Esophagus squamous epithelium (tissue), 5 donors: ENCODE results near the gene HIRIP3. TPM values are rescaled to one million over a fixed set of nuclear protein-coding genes. Genes with fewer than 3 reads are reported as not detected.

ENCODE experiments used
- DNase-seq: peaks from one replicate; lab custom pipeline; 2025; lab: John Stamatoyannopoulos, UW
- H3K27ac ChIP-seq, 4 donors: fragments of 200-600 bp; sonication (generic); one replicate each; pipeline ENCODE4 v1.5.1; 2016 to 2019; ENCODE audit warnings: mild to moderate bottlenecking in 1 of 4
- H3K27me3 ChIP-seq, 4 donors: fragments of 200-600 bp; sonication (generic); 1 replicate in 3 of 4; 2 replicates in 1 of 4; pipeline versions ENCODE4 v1.5.1 to v1.6.0; 2017 to 2021; ENCODE audit warnings: antibody characterized with exemption in 1 of 4
- H3K36me3 ChIP-seq, 3 donors: fragments of 200-600 bp; sonication (generic); one replicate each; pipeline ENCODE4 v1.5.1; 2016 to 2019
- H3K4me1 ChIP-seq, 3 donors: fragments of 200-600 bp; sonication (generic); one replicate each; pipeline ENCODE4 v1.5.1; 2017 to 2019
- H3K4me3 ChIP-seq, 4 donors: fragments of 200-600 bp; sonication (generic); 1 replicate in 3 of 4; 2 replicates in 1 of 4; pipeline ENCODE4 v1.5.1; 2016 to 2019; ENCODE audit warnings: mild to moderate bottlenecking in 2 of 4, moderate library complexity in 1 of 4
- H3K9me3 ChIP-seq, 3 donors: fragments of 200-600 bp; sonication (generic); one replicate each; pipeline ENCODE4 v1.5.1; 2016 to 2019
- POLR2A ChIP-seq, 4 donors: fragments of 450-650 bp; IDR thresholded peaks; one replicate each; pipeline ENCODE4 v1.6.1; 2017; ENCODE audit warnings: antibody characterized with exemption in 4 of 4, mild to moderate bottlenecking in 4 of 4, moderate library complexity in 3 of 4
- WGBS, 2 donors: methylation state at CpG; one replicate each; pipeline ENCODE4 v1.1.5; 2018; 5-methylcytosine and 5-hydroxymethylcytosine counted together
- intact Hi-C: fragments of 100-400 bp; cut with DNase I; formaldehyde crosslinking; loops from one replicate; pipeline ENCODE4 v1.15.0; 2022
- total RNA-seq, 4 donors: library from RNA; depleted of rRNA; stranded (reverse); fragments of >200 nt; gene quantifications; one replicate each; pipeline ENCODE4 v1.1.0, GENCODE V29; 2016
- TF ChIP-seq, protein P1 (sequence below), 6 experiments: fragments of 450-650 bp in 4 of 6; fragments of 200-600 bp in 2 of 6; sonication (generic) in 2 of 6; IDR thresholded peaks; one replicate each; pipeline ENCODE4 v1.5.1; 2016 to 2019; ENCODE audit warnings: antibody characterized with exemption in 6 of 6, mild to moderate bottlenecking in 4 of 6, moderate library complexity in 4 of 6
- donor health status: DM: yes; HTN: yes; CAD: no.

HIRIP3 gene
- total RNA-seq, 4 donors from 2014 or later: 5.1 to 12.8 (median 9.7) TPM

DNA sequence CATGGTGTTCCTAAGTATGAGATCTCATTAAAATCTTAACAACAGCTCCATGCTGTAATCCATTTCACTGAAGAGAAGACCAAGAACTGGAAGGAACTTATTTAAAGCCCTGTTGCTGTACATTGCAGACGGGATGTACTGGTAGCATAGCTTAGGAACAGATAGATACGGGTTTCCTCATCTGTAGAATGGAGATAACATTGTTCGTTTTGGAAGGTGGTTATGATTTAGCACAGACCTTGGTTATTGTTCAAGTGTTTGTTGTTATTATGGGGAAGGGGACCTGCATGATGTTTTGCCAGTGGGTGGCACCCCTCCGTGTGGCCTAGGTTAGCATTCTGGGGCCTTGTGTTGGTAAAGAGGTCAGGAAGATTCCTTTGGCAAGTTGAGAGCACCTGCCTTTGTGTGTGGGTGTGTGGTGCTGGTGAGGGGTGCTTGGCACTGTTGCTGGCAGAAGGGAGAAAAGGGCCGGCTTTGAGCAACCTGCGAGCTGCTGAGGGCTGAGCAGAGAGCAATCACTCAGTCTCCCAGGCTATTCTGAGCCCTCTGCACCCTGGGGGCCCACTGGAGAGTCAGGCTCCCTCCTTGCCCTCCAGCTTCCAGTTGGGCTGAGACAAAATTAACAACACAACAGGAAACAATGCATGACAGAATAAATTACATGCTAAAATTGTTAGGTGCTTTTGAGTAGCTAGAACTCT lies 19.5 kb downstream of the HIRIP3 start:
- Histone ChIP-seq H3K36me3 (peaks cover 18 to 48% (median 28%) of the 10 kb centered on the region in 3 donors), H3K9me3 (no peaks in the 10 kb centered on the region), H3K27ac (peak overlapping the region; percentile 37 to 97 (median 85)), H3K27me3 (no peaks in the 10 kb centered on the region), H3K4me1 (peaks cover 12 to 58% (median 23%) of the 10 kb centered on the region in 3 donors), H3K4me3 (peak overlapping the region in 3 of 4 donors; percentile 74 to 94 (median 91))
- 13 to 22% methylated on average over 4 to 6 of the region's 6 CpGs for WGBS, 2 donors
- TF ChIP-seq, protein P1, sequence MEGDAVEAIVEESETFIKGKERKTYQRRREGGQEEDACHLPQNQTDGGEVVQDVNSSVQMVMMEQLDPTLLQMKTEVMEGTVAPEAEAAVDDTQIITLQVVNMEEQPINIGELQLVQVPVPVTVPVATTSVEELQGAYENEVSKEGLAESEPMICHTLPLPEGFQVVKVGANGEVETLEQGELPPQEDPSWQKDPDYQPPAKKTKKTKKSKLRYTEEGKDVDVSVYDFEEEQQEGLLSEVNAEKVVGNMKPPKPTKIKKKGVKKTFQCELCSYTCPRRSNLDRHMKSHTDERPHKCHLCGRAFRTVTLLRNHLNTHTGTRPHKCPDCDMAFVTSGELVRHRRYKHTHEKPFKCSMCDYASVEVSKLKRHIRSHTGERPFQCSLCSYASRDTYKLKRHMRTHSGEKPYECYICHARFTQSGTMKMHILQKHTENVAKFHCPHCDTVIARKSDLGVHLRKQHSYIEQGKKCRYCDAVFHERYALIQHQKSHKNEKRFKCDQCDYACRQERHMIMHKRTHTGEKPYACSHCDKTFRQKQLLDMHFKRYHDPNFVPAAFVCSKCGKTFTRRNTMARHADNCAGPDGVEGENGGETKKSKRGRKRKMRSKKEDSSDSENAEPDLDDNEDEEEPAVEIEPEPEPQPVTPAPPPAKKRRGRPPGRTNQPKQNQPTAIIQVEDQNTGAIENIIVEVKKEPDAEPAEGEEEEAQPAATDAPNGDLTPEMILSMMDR (IDR thresholded peaks at IDR 0.05): no peak
- TF ChIP-seq POLR2A (IDR thresholded peaks at IDR 0.05): no peak
- intact Hi-C loops: no loop called here
- DNase-seq: no peak

DNA sequence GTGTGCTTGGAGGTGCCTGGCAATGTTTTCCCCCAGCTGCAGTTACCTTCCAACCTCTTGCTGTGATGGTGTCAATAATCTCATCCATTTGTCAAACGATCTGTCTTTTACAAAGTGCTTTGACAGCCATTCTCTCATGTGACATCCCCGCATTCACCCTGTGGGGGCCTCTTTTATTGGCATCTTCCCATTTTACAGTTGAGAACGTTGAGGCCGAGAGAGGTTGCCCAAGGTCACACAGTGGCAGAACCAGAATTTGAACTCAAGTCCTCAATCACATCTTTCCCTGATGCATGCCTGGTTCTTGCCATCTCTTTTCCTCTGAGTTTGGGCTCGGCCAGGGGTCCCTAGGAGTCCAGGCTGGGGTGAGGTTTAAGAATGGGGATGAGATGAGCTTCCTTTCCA lies 20.3 kb downstream of the HIRIP3 start:
- Histone ChIP-seq H3K27me3 (no peaks in the 10 kb centered on the region), H3K9me3 (no peaks in the 10 kb centered on the region), H3K4me1 (peaks cover 12 to 58% (median 23%) of the 10 kb centered on the region in 3 donors), H3K4me3 (peak overlapping the region; percentile 74 to 94 (median 92)), H3K27ac (peak overlapping the region; percentile 89 to 97 (median 92)), H3K36me3 (peaks cover 13 to 48% (median 23%) of the 10 kb centered on the region in 3 donors)
- intact Hi-C loops: no loop called here
- WGBS, 2 donors: 44 to 57% methylated on average over 4 to 5 of the region's 5 CpGs
- TF ChIP-seq POLR2A (IDR thresholded peaks at IDR 0.05): no peak
- TF ChIP-seq, protein P1 (IDR thresholded peaks at IDR 0.05): no peak
- DNase-seq: no peak

DNA sequence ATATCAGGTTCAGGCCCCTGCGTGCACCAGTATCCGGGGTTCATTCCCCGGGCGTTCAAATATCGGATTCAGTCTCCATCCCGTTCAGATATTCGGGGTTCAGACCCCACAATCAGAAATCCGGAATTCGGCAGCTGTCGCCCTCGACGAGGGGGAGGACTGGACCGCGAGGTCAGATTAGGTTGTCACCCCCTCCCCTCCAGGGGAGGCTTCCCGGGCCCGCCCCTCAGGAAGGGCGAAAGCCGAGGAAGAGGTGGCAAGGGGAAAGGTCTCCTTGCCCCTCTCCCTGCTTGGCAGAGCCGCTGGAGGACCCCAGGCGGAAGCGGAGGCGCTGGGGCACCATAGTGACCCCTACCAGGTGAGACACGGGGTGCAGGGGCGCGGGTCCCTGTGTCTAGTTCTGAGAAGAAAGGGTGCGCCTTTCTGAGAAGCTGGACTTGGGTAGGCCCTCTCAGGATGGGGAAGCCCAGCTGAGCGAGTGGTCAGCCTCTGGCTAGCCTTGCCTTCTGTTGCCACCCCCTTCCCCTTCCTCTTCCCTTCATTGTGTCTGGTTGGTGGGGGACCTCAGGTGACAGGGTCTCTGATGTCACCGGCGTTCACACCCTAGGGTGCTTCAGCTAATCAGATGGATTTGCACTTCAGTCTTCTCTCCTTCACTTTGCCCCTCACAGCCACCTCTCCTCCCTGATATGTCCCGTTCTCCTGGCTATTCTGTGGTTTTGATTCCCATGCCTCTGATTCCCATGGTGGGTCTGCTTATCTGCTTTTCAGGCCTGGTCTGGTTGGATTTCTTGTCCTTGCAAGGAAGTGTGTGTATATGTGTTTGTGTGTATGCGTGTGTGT lies 20.9 kb downstream of the HIRIP3 start:
- TF ChIP-seq, protein P1 (IDR thresholded peaks at IDR 0.05): no peak
- TF ChIP-seq POLR2A (IDR thresholded peaks at IDR 0.05): no peak
- Histone ChIP-seq H3K9me3 (no peaks in the 10 kb centered on the region), H3K4me1 (peaks cover 12 to 58% (median 23%) of the 10 kb centered on the region in 3 donors), H3K27me3 (no peaks in the 10 kb centered on the region), H3K4me3 (peak overlapping the region; percentile 74 to 94 (median 92)), H3K27ac (peak overlapping the region; percentile 89 to 97 (median 92)), H3K36me3 (peaks cover 7 to 48% (median 21%) of the 10 kb centered on the region in 3 donors)
- intact Hi-C loops: no loop called here
- WGBS, 2 donors: 1 to 9% methylated on average over 5 to 15 of the region's 31 CpGs
- DNase-seq: no peak

DNA sequence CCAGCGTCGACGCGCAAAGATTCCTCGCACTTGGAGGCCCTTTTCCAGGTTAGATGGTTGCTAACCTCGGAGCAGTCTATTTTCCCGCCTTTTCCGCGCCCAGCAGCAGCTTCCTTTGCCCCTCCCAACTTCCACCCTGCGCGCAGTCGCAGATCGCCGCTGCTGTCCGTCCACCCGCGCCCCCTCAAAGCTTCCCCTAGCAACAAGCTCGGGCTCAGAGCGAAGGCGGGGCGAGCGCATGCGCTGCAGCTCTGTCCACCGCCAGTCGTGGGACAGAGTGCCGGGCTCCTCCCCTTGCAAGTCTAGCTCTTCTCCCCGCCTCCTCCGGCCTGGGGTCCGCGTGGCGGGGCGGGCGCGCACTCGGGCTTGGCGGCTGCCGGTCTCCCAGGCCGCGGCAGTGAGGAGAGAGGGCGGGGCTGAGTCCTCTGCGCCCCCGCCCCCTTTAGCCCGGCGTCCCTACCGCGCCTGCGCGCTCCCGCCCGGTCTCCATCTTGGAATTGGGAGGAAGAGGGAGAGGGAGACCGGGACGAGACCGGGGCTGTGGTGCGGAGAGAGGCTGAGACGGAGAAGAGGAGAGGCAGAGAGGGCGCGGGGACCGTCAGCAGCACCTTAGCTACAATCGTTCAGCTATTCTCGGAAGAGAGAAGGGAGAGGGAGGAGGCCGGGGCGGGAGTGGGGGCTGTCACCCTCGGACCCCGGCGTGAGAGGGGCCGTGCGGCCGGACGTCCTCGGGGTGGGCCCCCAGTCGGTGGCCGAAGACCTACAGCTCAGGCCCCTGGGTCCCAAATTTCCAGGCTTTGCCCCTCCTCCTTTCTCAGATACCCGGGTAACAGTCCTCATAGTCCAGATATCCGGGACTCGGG lies 21.8 kb downstream of the HIRIP3 start, which contains the start of gene TAOK2:
Gene TAOK2, plus strand, starts transcription at position 485 of the 863 bp plus-strand sequence. CDS start 3,905 bp downstream, outside the sequence.
- peak; percentile 90 for DNase-seq
- peak in 3 of 4 donors; percentile 13 to 78 (median 49) for TF ChIP-seq POLR2A (IDR thresholded peaks at IDR 0.05)
- TF ChIP-seq, protein P1 (IDR thresholded peaks at IDR 0.05): peak in 1 of 6 experiments; percentile 32
- Histone ChIP-seq H3K27me3 (no peaks in the 10 kb centered on the region), H3K27ac (peak within 1 kb of the TSS; percentile 89 to 97 (median 92)), H3K4me3 (peak within 1 kb of the TSS; percentile 74 to 94 (median 92)), H3K36me3 (peaks cover under 1 to 48% (median 16%) of the 10 kb centered on the region in 3 donors), H3K9me3 (no peaks in the 10 kb centered on the region), H3K4me1 (peaks cover 12 to 54% (median 23%) of the 10 kb centered on the region in 3 donors)
- intact Hi-C loops: no loop called here
- WGBS, 2 donors: 2 to 14% methylated on average over 7 to 21 of the region's 75 CpGs
